Smooth muscle cell of the brain vasculature (primary cell): ENCODE results near the gene RUVBL1.

ENCODE experiments used
- DNase-seq: peaks from one replicate; pipeline ENCODE4 v3.0.0-alpha.2; 2012; ENCODE audit warnings: low read depth, low spot score

The RUVBL1 gene

DNA sequence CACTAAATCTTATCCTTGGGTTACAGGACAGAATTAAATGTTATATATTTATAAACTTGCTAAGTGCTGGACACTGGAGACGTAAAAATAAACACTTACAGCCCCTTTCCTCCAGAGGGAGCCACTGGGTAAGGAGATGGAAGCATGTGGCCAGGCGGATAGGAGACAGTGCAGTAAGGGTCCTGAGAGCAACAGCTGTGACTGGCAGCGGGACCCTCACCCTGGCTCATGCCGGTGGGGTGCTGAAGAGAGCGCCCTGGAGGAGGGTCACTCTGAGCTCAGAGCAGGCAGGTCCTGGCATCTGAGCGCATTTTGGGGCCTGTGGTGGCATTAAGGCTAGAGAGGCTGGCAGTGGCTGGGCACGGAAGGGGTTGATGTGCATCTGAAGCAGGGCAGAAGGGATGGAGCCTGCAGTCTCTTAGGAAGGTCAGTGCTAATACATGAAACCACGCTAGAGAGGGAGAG lies 55.4 kb downstream of the RUVBL1 start:
- no peak for DNase-seq

DNA sequence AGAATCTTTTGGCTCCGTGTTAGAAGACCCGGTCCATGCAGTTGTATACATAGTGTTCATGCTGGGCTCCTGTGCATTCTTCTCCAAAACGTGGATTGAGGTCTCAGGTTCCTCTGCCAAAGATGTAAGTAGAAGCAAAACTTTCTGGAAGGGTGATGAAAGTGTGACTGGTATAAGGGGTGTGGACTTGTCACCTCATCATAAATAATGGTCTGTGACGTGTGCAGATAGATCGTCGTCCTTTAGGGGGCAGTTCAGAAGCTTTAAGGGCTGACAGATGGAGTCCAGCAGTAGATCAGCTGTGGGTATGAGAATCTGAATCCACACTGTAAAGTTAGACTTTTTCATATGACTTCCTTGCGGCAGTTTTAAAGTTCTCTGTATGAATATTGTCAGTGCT lies 56.1 kb downstream of the RUVBL1 start:
- no peak for DNase-seq

DNA sequence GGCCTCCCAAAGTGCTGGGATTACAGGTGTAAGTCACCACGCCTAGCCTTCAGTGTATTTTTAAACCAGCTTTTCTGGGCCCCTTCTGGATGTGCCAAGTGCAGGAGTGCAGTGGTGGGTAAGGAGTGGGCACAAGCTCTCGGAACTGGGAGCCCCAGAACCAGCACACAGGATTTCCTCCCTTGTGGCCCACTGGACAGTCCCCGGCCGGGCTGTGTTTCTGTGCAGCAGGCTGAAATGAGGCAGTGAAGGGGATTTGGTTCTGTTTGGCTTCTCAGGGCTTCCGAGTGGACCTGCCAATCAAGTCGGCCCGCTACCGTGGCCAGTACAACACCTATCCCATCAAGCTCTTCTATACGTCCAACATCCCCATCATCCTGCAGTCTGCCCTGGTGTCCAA lies 56.9 kb downstream of the RUVBL1 start:
- no peak for DNase-seq

DNA sequence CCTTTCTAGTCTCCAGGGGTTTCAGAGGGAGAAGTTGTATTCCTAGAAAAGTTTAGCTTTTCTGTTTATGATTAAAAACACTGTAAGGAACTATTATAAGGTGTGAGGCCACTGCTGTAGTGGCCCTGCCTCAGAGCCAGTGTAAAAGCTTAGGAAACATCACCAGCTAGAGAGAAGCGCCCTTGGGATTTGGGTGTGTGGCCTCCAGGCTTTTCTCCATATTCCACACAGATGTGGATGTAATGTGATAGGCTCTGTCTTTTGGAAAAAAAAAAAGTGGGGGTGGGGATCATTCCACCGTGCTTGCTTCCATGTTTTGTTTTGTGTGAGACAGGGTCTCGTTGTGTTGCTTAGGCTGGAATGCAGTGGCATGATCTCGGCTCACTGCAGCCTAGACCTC lies 57.5 kb downstream of the RUVBL1 start:
- DNase-seq: no peak

DNA sequence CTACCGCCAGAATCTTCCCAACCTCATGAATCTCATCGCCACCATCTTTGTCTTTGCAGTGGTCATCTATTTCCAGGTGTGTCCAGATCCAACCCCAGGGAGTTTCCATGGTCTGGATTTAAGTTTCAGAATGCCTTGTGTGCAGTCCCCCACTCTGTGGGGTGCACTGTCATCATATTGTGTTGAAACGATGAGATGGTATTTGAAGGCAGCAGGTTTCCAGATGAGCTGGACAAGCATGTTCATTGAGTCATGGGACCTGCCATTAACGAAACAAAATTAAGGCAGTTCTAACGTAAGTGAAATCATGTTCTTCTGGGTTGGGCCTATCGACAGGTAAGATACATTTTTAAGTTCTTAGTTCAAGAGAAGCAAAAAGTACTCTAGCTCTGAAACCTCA lies 58.6 kb downstream of the RUVBL1 start:
- DNase-seq: no peak

DNA sequence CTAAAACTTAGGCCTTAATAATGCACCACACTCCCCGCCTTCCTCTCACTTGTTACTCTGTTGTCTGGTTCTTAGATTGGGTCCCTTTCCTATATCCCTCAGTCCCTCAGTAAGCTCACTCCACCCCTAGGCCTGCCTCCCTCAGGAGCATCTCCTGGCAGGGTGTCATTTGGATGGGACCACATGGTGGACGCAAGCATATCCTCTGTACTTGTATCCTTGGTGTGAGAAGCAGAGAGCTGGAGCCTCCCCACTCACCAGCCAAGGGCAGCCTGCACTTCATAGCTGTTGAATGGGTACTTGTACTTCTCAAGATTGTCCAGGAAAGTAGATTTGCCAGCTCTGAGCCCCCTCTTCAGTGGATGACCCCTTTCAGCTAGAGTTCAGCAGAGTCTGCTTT lies 59.7 kb downstream of the RUVBL1 start:
- no peak for DNase-seq

DNA sequence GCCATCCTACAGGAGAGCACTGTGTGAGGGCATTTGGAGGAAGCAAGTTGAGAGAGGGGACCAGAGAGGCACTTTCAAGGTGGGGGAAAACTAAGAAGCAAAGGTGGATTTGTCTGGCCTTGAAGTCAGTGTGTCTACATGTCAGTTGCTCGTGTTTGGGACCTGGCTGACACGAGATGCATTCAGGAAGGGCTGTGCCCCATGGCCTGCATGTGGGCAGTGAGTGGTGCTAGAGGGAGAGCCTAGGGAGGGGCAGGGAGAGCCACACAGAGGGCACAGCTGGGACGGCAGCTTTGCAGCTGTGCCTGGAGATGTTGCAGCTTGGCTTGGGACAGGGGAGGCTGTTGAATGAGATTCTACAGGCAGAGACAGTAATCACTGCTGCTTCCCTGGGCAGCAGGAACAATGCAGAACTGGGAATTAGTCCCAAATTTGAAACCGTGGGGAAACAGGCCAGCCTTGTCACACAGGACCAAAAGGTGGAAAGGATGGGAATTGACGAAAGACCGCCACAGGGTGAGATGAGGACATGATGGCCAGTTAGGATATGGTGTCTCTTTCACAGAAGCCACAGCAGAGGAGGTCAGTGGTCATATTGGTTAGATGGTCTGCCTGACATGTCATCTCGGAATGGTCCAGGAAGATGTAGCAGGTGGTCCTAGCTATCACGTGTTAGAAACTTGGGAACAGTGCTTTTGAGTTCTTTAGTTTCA lies 61.4 kb downstream of the RUVBL1 start:
- no peak for DNase-seq

DNA sequence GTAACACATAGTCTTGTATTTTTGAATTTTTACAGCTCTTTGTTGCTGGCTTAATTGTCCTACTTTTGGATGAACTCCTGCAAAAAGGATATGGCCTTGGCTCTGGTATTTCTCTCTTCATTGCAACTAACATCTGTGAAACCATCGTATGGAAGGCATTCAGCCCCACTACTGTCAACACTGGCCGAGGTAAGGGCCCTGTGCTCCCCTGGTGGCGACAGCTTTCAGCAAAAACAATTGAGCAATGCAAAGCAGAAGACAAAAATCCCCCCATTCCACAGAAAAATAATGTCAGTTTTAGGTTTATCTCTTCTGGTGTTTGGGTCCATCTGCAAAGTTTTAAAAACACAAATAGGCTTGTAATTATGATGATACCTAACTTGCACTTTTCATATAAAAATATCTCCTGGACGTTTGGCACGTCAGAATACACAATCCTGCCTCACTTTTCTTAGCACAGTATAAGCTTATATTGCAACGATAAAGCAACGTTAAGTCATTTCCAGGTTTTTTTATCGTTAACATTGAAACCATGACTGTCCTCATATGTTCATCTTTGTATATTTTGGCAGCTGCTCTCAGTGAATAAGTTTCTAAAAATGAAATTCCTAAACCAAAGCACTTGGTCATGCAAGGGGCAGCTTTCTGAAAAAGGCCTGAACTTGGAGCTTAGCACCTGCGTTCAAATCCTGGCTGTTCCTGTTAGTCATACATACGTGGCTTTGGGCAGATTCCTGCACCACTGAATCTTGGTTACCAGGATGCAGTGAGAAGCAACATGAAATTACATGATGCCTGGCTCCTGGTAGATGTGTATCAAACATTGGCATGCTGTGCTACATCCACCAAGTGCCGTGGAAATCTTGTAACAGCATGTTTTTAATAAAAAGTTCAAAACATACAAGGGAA lies 62.9 kb downstream of the RUVBL1 start:
- DNase-seq: no peak

DNA sequence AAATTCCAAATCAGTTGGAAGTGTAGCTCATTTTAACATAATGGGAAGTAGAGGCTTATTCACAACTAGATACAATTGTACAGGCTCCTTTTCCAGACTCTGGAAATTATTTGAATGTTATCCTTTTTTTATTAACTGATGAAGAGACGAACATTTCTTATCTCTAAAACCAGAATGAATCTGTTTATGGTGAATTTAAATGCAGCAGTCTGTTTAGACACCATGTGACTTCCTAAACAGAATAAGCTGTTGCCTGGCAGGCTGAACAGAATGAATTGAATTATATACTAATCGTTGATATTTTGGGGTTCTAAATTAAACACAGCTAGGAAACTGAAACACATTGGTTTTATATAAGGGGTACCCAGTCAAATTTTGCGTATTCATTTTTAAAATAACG lies 67.4 kb downstream of the RUVBL1 start:
- DNase-seq: no peak

DNA sequence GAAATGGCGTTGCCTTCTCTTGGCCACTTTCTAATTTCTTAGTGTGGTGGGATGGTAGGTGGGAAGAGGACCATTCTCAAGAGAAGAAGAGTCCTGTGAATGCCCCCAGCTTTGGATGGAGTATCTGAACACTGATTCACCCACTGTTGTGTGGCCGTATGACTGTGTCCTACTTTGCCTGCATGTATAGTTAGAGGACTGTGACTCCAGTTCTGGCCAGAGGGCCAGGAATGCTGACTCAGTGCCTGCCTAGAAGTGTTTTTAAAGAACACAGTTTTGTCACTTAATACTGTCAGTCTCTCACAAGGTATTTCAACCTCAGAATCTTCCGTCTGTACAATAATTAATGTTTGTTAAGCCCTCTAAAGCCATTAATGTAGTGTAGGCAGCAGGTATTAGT lies 69.2 kb downstream of the RUVBL1 start:
- no peak for DNase-seq

DNA sequence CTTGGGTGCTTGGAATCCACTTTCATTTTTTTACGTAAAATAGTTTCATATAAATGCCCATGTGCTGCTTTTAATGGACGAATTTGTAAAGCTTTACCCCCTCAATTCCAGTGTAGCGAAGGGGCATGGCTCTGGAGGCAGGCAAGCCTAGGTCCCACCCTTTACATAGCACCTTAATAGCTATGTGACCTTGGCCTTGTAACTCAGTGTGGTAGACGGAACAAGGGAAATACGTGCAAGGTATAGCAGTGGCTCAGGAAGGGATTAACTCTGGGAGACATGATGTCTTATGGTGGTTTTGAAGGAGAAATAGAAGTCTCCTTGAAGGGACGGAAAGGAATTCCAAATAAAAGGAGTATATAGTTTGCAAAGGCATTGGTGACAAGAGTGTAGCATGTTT lies 70.0 kb downstream of the RUVBL1 start:
- DNase-seq: no peak

DNA sequence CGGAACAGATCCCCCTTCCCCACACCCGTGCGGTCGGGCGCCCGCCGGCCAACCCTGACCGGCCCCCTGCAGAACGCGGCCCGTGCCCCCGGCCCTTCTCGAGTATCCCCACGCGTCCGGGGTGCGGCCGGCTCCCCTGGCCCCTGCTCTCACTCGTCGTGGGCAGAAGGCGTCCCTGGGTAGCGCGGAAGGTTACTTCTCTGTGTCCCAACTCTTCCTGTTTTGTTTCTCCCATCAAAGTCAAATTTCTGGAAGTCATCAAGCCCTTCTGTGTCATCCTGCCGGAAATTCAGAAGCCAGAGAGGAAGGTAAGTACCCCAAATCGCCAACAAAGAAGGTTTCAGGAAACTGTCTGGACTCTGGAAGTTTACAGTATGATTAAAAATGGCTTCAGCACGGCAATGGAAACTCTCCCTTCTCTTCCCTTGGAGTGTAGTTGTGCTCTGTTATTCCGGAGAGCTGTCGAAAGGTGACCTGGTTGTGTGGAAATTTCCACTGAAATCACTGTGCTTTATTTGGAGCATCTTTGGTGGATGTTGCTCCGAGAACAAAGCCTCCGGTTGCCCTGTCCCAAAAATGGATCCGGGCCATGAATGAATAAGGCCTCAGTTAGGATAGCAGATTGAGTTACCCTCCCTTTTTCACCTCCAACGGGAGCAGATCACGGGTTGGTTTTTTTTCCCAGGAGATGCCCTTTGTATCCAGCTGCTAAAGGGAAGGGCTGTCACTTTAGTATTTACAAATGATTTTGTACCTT lies 70.8 kb downstream of the RUVBL1 start:
- no peak for DNase-seq

DNA sequence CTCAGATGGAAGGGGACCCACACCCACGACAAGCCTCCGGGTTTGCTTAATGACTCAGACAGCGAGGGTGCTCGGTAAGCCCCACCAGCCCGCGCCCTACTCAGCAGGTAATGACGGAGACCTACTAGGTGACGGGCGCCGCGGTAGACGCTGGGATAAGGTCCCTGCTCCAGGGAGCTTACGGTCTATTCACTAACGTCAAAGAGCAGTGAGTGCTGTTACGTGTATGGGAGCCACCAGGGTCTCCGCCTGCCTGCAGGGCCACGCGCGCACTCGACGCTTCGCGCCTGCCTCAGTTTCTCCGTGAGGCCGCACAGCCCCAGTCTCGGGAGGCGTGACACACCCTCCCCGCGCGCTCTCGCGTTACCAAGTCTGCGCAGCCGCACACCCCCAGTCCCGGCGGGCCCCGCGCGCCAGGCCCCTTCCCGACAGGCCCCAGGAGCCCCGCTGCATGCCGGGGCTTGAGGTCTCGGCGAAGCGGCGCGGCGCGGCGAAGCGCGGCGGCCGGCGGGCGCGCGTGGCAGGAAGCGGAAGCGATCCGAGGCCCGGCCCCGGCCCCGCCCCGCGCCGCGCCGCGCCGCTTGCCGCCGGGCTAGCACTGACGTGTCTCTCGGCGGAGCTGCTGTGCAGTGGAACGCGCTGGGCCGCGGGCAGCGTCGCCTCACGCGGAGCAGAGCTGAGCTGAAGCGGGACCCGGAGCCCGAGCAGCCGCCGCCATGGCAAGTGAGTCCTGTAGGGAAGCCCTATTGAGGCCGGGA lies 71.6 kb downstream of the RUVBL1 start, which contains the start of gene SEC61A1:
Gene SEC61A1, plus strand, starts transcription at position 601 of the 758 bp plus-strand sequence. Its CDS starts 116 bp downstream, at position 717.
- DNase-seq: peak; percentile 86

DNA sequence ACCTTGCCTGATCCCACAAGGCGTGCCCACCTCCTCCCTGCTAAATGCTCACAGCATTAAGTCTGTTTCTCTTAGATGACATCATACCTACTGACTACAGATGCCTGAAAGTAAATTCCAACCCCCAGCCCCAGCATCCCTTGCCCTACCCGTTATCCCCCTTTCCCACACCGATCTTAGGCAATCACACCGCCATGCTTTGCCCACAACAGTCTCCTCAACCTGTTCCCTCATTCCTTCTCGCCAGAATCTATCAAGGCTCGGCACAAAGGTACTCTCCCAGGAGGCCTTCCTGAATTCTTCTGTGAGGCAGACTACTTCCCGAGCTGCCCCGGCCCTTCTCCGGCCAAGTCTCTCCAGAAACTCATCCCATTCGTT lies 72.2 kb downstream of the RUVBL1 start:
- no peak for DNase-seq

DNA sequence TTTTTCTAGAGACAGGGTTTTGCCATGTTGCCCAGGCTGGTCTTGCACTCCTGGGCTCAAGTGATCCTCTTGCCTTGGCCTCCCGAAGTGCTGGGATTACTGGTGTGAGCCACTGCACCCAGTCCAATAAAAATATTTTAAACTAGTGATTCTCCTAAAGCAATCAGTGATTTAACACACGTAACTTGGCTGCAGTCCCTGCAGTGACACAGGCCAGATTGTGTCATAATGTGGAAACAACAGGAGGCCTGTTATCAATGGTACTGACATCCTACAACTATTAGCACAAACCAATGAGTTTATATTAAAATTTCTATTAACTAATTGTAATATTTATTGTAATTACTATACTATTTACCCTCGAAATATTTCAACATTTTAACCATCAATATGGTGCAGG lies 73.0 kb downstream of the RUVBL1 start:
- no peak for DNase-seq

DNA sequence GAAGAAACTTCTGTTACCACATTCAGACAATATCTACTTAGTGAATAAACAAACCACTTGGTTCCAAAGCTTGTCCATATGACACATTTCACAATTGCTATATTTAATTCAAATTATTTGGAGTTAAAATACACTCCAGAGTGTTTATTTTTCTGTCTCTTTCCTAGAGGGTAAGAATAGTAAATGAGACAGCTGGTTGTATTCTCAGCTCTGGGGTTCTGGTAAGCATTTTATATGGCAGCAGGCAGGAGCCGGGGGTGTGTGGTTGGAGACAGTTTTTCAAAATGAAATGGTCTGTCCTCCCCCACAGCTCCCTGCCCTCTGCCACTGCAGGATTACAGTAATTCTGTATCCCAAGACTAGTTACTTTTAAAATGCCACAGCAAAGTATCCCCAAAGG lies 82.3 kb downstream of the RUVBL1 start:
- no peak for DNase-seq

DNA sequence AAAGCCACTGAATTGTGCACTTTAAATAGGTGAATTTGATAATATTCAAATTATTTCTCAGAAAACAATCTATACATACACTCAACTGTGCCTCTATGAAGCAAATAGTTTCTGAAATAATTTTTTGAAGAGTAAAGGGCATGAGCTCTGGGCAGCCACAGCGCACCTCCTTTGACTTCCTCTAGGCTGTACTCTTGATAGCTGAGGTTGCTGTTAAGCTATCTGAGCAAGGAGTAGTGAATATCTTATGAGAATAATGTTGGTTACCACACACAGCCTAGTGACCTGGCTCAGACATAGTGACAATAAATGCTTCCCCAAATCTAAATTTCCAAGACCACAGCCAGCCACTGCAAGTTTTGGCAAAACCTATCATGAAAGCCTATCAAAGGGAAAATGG lies 83.0 kb downstream of the RUVBL1 start:
- DNase-seq: no peak

DNA sequence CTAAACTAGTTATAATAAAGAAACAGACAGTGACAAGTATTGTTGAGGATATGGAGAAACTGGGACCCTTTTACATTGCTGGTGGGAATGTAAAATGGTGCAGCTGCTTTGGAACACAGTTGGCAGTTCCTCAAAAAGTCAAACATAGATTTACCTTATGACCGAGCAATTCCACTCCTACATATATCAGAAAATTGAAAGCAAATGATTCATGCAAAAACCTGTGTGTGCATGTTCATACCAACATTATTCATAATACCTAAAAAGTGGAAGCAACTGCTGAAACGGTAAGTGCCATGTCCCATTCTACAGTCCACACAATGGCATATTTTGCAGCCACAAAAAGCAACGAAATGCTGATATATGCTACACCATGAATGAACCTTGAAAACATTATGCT lies 83.6 kb downstream of the RUVBL1 start:
- DNase-seq: no peak

DNA sequence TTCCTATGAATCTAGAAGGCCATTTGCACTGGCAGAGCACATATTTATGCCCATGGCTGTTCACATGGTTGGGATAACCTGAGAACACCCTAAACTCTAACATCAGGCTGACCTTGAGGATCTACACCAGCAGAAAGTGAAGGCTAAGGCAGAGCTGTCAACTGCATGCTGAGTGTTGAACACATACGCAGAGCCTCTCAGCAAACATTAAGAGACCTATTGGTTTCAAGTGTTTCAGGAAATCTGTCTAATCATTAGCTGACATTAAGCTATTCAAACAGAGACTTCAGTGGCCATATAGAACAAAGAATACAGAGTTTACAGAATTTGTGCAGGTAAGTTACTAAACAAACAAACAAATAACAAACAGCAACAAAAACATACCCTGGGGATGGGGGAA lies 87.5 kb downstream of the RUVBL1 start:
- DNase-seq: no peak

DNA sequence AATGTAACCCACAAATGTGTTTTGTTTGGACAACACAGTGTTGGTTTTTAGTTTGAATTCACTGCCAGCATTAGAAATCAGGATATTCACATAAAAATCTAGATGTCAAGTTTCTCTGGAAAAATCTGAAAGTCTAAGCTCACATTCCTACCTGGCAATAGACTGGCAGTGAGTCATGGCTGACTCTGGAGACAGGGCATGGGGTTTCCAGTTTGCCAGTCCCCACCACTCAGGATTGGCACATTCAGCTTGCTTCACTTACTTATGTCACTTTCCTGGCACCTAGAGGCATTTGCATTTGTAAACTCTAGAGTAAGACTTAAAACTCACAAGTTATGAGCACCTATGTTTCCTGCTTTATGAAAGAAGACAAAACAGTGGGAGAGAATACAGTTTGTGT lies 90.5 kb downstream of the RUVBL1 start:
- DNase-seq: no peak
